K562 (cell line): Measurements from ENCODE around the gene MANF. TPM values are rescaled to one million over a fixed set of nuclear protein-coding genes. Genes with fewer than 3 reads are reported as not detected.

ENCODE experiments used
- polyA plus RNA-seq, 8 experiments: library from polyadenylated mRNA; depleted of rRNA in 4 of 8; stranded (reverse) in 5 of 8; unstranded in 3 of 8; fragments of >200 nt; fragmentation: Nextera tagmentation in 2 of 8; fragmentation: Illumina TruSeq in 1 of 8; extraction: Ambion mirVana in 2 of 8; extraction: Trizol in 1 of 8; gene quantifications; 2 replicates each; pipeline versions ENCODE4 v1.2.1 to v1.2.3, GENCODE V29; 2011 to 2014; ENCODE audit warnings: inconsistent platforms in 1 of 8, missing spikeins in 1 of 8
- total RNA-seq, 7 experiments: library from RNA; depleted of rRNA in 6 of 7; stranded (reverse); fragments of >200 nt in 6 of 7; fragmentation: Illumina TruSeq in 2 of 7; extraction: Trizol in 2 of 7; gene quantifications; 2 replicates each; pipeline versions ENCODE4 v1.2.1 to v1.2.3, GENCODE V29; 2011 to 2021; ENCODE audit warnings: low replicate concordance in 1 of 7

Gene MANF
- total and polyA plus RNA-seq, 9 of the 15 experiments (the other 6 are each of a cell fraction or from before 2014, with no cell fraction given): 6.5 to 52.7 (median 42.3) TPM

Other genes starting within 250 kb of the MANF start
- 14.6 and 19.4 TPM in 2 replicates for gene RBM15B, start 6.0 kb downstream of the MANF start, total RNA-seq (2014; rRNA removed)
- 8.1 and 8.8 TPM in 2 replicates for gene RBM15B, start 6.0 kb downstream of the MANF start, total RNA-seq (2014; rRNA removed; fragmentation: Illumina TruSeq; extraction: Trizol)
- 13.4 and 13.9 TPM in 2 replicates for gene RBM15B, start 6.0 kb downstream of the MANF start, total RNA-seq (2015; rRNA removed; fragmentation: Illumina TruSeq; extraction: Trizol)
- 20.7 and 21.0 TPM in 2 replicates for gene RBM15B, start 6.0 kb downstream of the MANF start, total RNA-seq (2021)
- 4.7 and 6.8 TPM in 2 replicates for gene RBM15B, start 6.0 kb downstream of the MANF start, polyA plus RNA-seq (2011; rRNA removed)
- 13.6 and 13.7 TPM in 2 replicates for gene RBM15B, start 6.0 kb downstream of the MANF start, polyA plus RNA-seq (2014; fragmentation: Illumina TruSeq; extraction: Trizol)
- gene RBM15B, start 6.0 kb downstream of the MANF start, polyA plus RNA-seq (2014; fragmentation: Nextera tagmentation; extraction: Ambion mirVana): 1 to 10 TPM; 1.8 to 1.9 TPM
- 10.5 and 12.2 TPM in 2 replicates for gene RBM15B, start 6.0 kb downstream of the MANF start, polyA plus RNA-seq (2014; rRNA removed)
- 12.6 and 13.3 TPM in 2 replicates for gene DCAF1, start 114.7 kb downstream of the MANF start, total RNA-seq (2014; rRNA removed)
- 14.4 and 15.4 TPM in 2 replicates for gene DCAF1, start 114.7 kb downstream of the MANF start, total RNA-seq (2014; rRNA removed; fragmentation: Illumina TruSeq; extraction: Trizol)
- gene DCAF1, start 114.7 kb downstream of the MANF start, total RNA-seq (2015; rRNA removed; fragmentation: Illumina TruSeq; extraction: Trizol): 15.3 and 16.2 TPM in 2 replicates
- gene DCAF1, start 114.7 kb downstream of the MANF start, total RNA-seq (2021): 19.3 and 20.3 TPM in 2 replicates
- 11.4 and 15.0 TPM in 2 replicates for gene DCAF1, start 114.7 kb downstream of the MANF start, polyA plus RNA-seq (2011; rRNA removed)
- 19.4 and 21.5 TPM in 2 replicates for gene DCAF1, start 114.7 kb downstream of the MANF start, polyA plus RNA-seq (2014; fragmentation: Illumina TruSeq; extraction: Trizol)
- 1 to 10 TPM; 2.8 to 7.1 TPM for gene DCAF1, start 114.7 kb downstream of the MANF start, polyA plus RNA-seq (2014; fragmentation: Nextera tagmentation; extraction: Ambion mirVana)
- gene DCAF1, start 114.7 kb downstream of the MANF start, polyA plus RNA-seq (2014; rRNA removed): 15.7 and 17.0 TPM in 2 replicates
- 4.2 and 6.0 TPM in 2 replicates for gene RAD54L2, start 153.4 kb downstream of the MANF start, total RNA-seq (2014; rRNA removed)
- 8.6 and 9.0 TPM in 2 replicates for gene RAD54L2, start 153.4 kb downstream of the MANF start, total RNA-seq (2014; rRNA removed; fragmentation: Illumina TruSeq; extraction: Trizol)
- gene RAD54L2, start 153.4 kb downstream of the MANF start, total RNA-seq (2015; rRNA removed; fragmentation: Illumina TruSeq; extraction: Trizol): 6.7 and 7.1 TPM in 2 replicates
- 10.7 and 12.2 TPM in 2 replicates for gene RAD54L2, start 153.4 kb downstream of the MANF start, total RNA-seq (2021)
- gene RAD54L2, start 153.4 kb downstream of the MANF start, polyA plus RNA-seq (2011; rRNA removed): 4.4 and 4.9 TPM in 2 replicates
- gene RAD54L2, start 153.4 kb downstream of the MANF start, polyA plus RNA-seq (2014; fragmentation: Illumina TruSeq; extraction: Trizol): 6.0 and 6.4 TPM in 2 replicates
- 1 to 10 TPM; 1.3 to 2.4 TPM for gene RAD54L2, start 153.4 kb downstream of the MANF start, polyA plus RNA-seq (2014; fragmentation: Nextera tagmentation; extraction: Ambion mirVana)
- gene RAD54L2, start 153.4 kb downstream of the MANF start, polyA plus RNA-seq (2014; rRNA removed): 4.5 and 5.4 TPM in 2 replicates